NCI-H2227 (cell line): ENCODE measurements around the gene ADD2.
A peak's percentile ranks its signal among the peaks of the same experiment; 100 is the strongest.
"Not testable (repeated sequence)": the region's sequence is repeated elsewhere in the genome, so short reads cannot be mapped to it uniquely, and the experiment has no call there.

Experiments used
- DNase-seq: peaks from one replicate; lab custom pipeline; 2025; ENCODE audit not compliant: unreplicated experiment; lab: John Stamatoyannopoulos, UW

ADD2 gene

GRCh38 chr2:70752396-70752795, 15.6 kb downstream of the ADD2 start:
- no peak for DNase-seq

- no peak for DNase-seq
Measured at GRCh38 chr2:70751881-70752280, 16.1 kb downstream of the ADD2 start.

GRCh38 chr2:70750320-70750719, 17.7 kb downstream of the ADD2 start:
- no peak for DNase-seq

GRCh38 chr2:70748002-70748784, 19.8 kb downstream of the ADD2 start:
- no peak for DNase-seq

GRCh38 chr2:70747284-70747683, 20.7 kb downstream of the ADD2 start:
- DNase-seq: no peak

- DNase-seq: peak; percentile 37
Measured at GRCh38 chr2:70746094-70746974, 21.7 kb downstream of the ADD2 start.

- peak; percentile 15 for DNase-seq
Measured at GRCh38 chr2:70745276-70745825, 22.6 kb downstream of the ADD2 start.

- DNase-seq: peak; percentile 51
Measured at GRCh38 chr2:70744397-70744796, 23.6 kb downstream of the ADD2 start.

GRCh38 chr2:70743677-70744076, 24.3 kb downstream of the ADD2 start:
- DNase-seq: no peak

- no peak for DNase-seq
Measured at GRCh38 chr2:70743068-70743467, 24.9 kb downstream of the ADD2 start.

GRCh38 chr2:70739492-70739891, 28.5 kb downstream of the ADD2 start:
- not testable (repeated sequence) for DNase-seq

GRCh38 chr2:70738159-70738558, 29.8 kb downstream of the ADD2 start:
- DNase-seq: no peak

- no peak for DNase-seq
Measured at GRCh38 chr2:70735071-70735470, 32.9 kb downstream of the ADD2 start.

GRCh38 chr2:70733646-70734180, 34.3 kb downstream of the ADD2 start:
- peak; percentile 58 for DNase-seq

GRCh38 chr2:70732766-70733645, 35.0 kb downstream of the ADD2 start:
- DNase-seq: no peak

- no peak for DNase-seq
Measured at GRCh38 chr2:70730730-70731129, 37.3 kb downstream of the ADD2 start.

GRCh38 chr2:70729647-70730046, 38.4 kb downstream of the ADD2 start:
- no peak for DNase-seq

GRCh38 chr2:70728128-70728527, 39.9 kb downstream of the ADD2 start:
- DNase-seq: no peak

GRCh38 chr2:70726947-70727725, 40.9 kb downstream of the ADD2 start:
- DNase-seq: no peak

GRCh38 chr2:70725505-70725904, 42.5 kb downstream of the ADD2 start:
- no peak for DNase-seq
